Measurements from ENCODE around the gene SLC6A19. TPM values are rescaled to one million over a fixed set of nuclear protein-coding genes. Genes with fewer than 3 reads are reported as not detected.

The SLC6A19 gene
- total and polyA plus RNA-seq, 9 of the 15 experiments (the other 6 are each of a cell fraction or from before 2014, with no cell fraction given) = 0.03 to 1.6 (median 0.59) TPM

DNA sequence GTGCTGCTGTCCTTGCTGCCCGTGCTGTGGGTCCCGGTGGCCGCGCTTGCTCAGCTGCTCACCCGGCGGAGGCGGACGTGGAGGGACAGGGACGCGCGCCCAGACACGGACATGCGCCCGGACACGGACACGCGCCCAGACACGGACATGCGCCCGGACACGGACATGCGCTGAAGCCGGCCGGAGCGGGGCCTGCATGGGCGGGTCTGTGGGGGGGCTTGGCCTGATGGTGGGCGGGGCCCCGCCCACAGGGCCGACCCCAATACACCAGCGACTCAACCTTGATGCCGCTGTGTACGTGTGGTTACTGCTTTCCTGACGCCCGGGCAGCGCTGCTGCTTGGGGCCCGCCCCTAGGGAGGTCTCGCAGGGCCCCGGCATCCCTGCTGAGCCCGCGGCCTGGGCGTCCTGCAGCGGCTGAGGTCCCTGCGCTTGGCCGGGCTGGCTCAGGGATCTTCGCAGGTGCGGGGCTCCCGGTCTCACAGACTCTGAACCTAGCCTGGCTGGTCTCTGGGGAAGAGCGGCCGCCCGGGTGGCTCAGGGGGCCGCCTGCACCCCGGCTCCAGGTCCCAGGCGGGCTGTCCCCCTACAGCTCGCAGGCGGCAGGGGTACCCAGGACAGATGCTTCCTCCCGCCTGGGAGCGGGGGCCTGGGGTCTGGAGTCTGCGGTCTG, 44.6 kb downstream of the SLC6A19 start:
- no peak overlapping the region for H2AFZ ChIP-seq (ENCODE audit: low read depth, low read length)
- H3K4me2 ChIP-seq (ENCODE audit: insufficient read depth, low read length) = no peak overlapping the region
- peaks cover 5% of the 10 kb centered on the region for H3K9me1 ChIP-seq (ENCODE audit: control insufficient read depth, insufficient read depth, low read length)
- TF ChIP-seq RNF2 (IDR thresholded peaks at IDR 0.05) = no peak
- no peak for TF ChIP-seq DACH1 (IDR thresholded peaks at IDR 0.05; ENCODE audit: partially characterized antibody)
- TF ChIP-seq, protein P1, sequence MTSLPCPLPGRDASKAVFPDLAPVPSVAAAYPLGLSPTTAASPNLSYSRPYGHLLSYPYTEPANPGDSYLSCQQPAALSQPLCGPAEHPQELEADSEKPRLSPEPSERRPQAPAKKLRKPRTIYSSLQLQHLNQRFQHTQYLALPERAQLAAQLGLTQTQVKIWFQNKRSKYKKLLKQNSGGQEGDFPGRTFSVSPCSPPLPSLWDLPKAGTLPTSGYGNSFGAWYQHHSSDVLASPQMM (CRISPR knock-in tag; IDR thresholded peaks at IDR 0.05) = no peak
- no peak for TF ChIP-seq NR3C1 (CRISPR knock-in tag; IDR thresholded peaks at IDR 0.05)
- TF ChIP-seq, protein P2, sequence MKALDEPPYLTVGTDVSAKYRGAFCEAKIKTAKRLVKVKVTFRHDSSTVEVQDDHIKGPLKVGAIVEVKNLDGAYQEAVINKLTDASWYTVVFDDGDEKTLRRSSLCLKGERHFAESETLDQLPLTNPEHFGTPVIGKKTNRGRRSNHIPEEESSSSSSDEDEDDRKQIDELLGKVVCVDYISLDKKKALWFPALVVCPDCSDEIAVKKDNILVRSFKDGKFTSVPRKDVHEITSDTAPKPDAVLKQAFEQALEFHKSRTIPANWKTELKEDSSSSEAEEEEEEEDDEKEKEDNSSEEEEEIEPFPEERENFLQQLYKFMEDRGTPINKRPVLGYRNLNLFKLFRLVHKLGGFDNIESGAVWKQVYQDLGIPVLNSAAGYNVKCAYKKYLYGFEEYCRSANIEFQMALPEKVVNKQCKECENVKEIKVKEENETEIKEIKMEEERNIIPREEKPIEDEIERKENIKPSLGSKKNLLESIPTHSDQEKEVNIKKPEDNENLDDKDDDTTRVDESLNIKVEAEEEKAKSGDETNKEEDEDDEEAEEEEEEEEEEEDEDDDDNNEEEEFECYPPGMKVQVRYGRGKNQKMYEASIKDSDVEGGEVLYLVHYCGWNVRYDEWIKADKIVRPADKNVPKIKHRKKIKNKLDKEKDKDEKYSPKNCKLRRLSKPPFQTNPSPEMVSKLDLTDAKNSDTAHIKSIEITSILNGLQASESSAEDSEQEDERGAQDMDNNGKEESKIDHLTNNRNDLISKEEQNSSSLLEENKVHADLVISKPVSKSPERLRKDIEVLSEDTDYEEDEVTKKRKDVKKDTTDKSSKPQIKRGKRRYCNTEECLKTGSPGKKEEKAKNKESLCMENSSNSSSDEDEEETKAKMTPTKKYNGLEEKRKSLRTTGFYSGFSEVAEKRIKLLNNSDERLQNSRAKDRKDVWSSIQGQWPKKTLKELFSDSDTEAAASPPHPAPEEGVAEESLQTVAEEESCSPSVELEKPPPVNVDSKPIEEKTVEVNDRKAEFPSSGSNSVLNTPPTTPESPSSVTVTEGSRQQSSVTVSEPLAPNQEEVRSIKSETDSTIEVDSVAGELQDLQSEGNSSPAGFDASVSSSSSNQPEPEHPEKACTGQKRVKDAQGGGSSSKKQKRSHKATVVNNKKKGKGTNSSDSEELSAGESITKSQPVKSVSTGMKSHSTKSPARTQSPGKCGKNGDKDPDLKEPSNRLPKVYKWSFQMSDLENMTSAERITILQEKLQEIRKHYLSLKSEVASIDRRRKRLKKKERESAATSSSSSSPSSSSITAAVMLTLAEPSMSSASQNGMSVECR (CRISPR knock-in tag; IDR thresholded peaks at IDR 0.05) = no peak
- TF ChIP-seq PURB (CRISPR knock-in tag; IDR thresholded peaks at IDR 0.05; ENCODE audit: low read depth) = no peak
- TF ChIP-seq IFI16 (CRISPR knock-in tag; IDR thresholded peaks at IDR 0.05) = no peak
- TF ChIP-seq NCOA2 (IDR thresholded peaks at IDR 0.05; ENCODE audit: partially characterized antibody in 2 of 2) = no peak
- no peak for TF ChIP-seq EHMT2 (IDR thresholded peaks at IDR 0.05)
- TF ChIP-seq SNIP1 (IDR thresholded peaks at IDR 0.05; ENCODE audit: low read depth) = no peak
- TF ChIP-seq ZFPM2 (CRISPR knock-in tag; IDR thresholded peaks at IDR 0.05) = no peak
- TF ChIP-seq, protein P3, sequence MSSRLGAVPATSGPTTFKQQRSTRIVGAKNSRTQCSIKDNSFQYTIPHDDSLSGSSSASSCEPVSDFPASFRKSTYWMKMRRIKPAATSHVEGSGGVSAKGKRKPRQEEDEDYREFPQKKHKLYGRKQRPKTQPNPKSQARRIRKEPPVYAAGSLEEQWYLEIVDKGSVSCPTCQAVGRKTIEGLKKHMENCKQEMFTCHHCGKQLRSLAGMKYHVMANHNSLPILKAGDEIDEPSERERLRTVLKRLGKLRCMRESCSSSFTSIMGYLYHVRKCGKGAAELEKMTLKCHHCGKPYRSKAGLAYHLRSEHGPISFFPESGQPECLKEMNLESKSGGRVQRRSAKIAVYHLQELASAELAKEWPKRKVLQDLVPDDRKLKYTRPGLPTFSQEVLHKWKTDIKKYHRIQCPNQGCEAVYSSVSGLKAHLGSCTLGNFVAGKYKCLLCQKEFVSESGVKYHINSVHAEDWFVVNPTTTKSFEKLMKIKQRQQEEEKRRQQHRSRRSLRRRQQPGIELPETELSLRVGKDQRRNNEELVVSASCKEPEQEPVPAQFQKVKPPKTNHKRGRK (tag; IDR thresholded peaks at IDR 0.05) = no peak
- no peak for TF ChIP-seq ADNP (tag; IDR thresholded peaks at IDR 0.05)
- no peak for TF ChIP-seq ZNF263 (CRISPR knock-in tag; IDR thresholded peaks at IDR 0.05; ENCODE audit: borderline replicate concordance)
- no peak for TF ChIP-seq ATF1 (CRISPR knock-in tag; IDR thresholded peaks at IDR 0.05)
- no peak for TF ChIP-seq ATF1 (tag; IDR thresholded peaks at IDR 0.05)
- TF ChIP-seq POLR3A (IDR thresholded peaks at IDR 0.05; ENCODE audit: borderline replicate concordance, extremely low read depth, insufficient read depth, insufficient read length) = no peak
- no peaks in the 10 kb centered on the region for H3K9me3 ChIP-seq (replicated peaks; ENCODE audit: control insufficient read depth, insufficient read depth, low read depth, low read length)
- ChIA-PET CTCF (ENCODE audit: low intra/inter-chr PET ratio) (no interaction called here), POLR2A (no interaction called here)
- FAIRE-seq (no peak), DNase-seq (ENCODE audit: extremely low read depth in 1 of 4, low spot score in 3 of 4) (no peak), ATAC-seq (no peak)
- no TSS peak for BruUV-seq (replicated peaks)
- no peak overlapping the region for H3K9ac ChIP-seq (ENCODE audit: insufficient read depth in 1 of 2, low read depth in 2 of 2, low read length in 2 of 2)
- H3K79me2 ChIP-seq (ENCODE audit: control insufficient read depth, insufficient read depth, low read length) = no peaks in the 10 kb centered on the region
- H3K27ac ChIP-seq (ENCODE audit: extremely low read depth, low read depth, low read length) = no peak overlapping the region
- H3K36me3 ChIP-seq (ENCODE audit: control insufficient read depth, insufficient read depth, low read length) = no peaks in the 10 kb centered on the region
- peaks cover 48% of the 10 kb centered on the region for H4K20me1 ChIP-seq (replicated peaks; ENCODE audit: control insufficient read depth, insufficient read depth, low read length)
- H3K4me3 ChIP-seq = no peak overlapping the region
- WGBS (ENCODE audit: insufficient coverage, low coverage, missing lambda C conversion rate) = 8% methylated on average over 35 of the region's 58 CpGs
- in situ Hi-C loops (cut with MboI) (no loop called here), intact Hi-C loops (cut with micrococcal nuclease) (loop anchor here (2.0 kb wide), 1 partner anchor 77 kb away; no protein-coding TSS in a partner anchor)
- peaks cover 26 to 86% of the 10 kb centered on the region in 2 experiments for H3K27me3 ChIP-seq (ENCODE audit: control insufficient read depth in 2 of 2, insufficient read depth in 2 of 2, low read length in 2 of 2)
- peaks cover 0 to 40% of the 10 kb centered on the region in 2 experiments; a peak in 2 of 5 replicates for H3K4me1 ChIP-seq (replicated peaks in 1 of 2; ENCODE audit: control insufficient read depth in 2 of 2, insufficient read depth in 2 of 2, low read length in 2 of 2)

All from K562 (cell line).